ENCODE data around the gene DNASE1L3.

DNA sequence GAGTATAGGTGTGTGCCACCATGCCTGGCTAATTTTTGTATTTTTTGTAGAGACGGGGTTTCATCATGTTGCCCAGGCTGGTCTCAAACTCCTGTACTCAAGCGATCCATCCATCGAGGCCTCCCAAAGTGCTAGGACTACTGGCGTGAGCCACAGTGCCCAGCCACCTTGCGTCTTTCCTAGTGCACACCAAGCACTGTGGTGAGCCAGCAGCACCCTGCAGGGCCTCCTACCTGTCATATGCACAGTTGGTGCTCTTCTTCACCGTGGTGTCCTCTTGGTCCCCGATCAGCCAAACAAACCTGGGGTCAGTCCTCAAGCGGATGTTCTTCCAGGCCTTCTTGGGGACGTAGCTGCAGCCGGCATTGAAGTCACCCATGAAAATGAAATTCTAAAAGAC, 13.2 kb downstream of the DNASE1L3 start:
- TF ChIP-seq POLR2AphosphoS5 (IDR thresholded peaks at IDR 0.05; ENCODE audit: low read depth, low read length) (no peak), REST (IDR thresholded peaks at IDR 0.05; ENCODE audit: insufficient read depth in 1 of 2, low read depth in 2 of 2, low read length in 2 of 2) (no peak), FOXP2 (optimal IDR thresholded peaks at IDR 0.05; ENCODE audit: borderline replicate concordance, extremely low read depth, extremely low read length, insufficient read depth) (no peak)
